ENCODE results near the gene CMAS.
"Not testable (repeated sequence)": the region's sequence is repeated elsewhere in the genome, so short reads cannot be mapped to it uniquely, and the experiment has no call there.

The CMAS gene

DNA sequence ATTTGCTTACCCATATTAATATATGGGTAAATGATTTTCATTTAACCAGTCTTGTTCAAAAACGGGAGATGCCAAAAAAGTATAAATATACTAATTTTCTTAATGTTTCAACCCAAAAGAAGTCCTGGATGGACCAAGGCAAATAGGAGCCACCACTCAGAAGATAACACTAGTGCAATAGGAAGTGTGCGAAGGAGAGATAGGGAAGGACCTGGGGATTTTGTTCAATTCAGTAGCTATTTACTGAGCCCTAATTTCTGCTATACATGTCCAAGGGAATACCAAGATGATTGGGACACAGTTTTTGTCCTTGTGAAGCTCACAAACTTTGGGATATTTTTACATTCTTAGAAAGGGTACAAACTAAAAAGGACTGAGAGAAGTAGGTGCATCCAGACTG, 1.5 kb downstream of the CMAS start:
- no peaks in the 10 kb centered on the region for H3K9me3 ChIP-seq

GRCh38 chr12:22048351-22049041, 2.5 kb downstream of the CMAS start:
- Histone ChIP-seq H3K27me3 (no peaks in the 10 kb centered on the region), H3K27ac (no peak overlapping the region), H3K36me3 (no peaks in the 10 kb centered on the region), H3K4me3 (ENCODE audit: low read depth in 1 of 2, low read length in 1 of 2) (no peak overlapping the region), H3K4me1 (ENCODE audit: control insufficient read depth in 1 of 2, insufficient read depth in 1 of 2, low read depth in 1 of 2, low read length in 1 of 2) (peaks cover 5 to 6% of the 10 kb centered on the region in 2 experiments), H3K9me3 (no peaks in the 10 kb centered on the region)
- no peak for TF ChIP-seq CTCF (IDR thresholded peaks at IDR 0.05)

More for the DNA sequence above, 1.5 kb downstream of the CMAS start:
- Histone ChIP-seq H3K36me3 (no peaks in the 10 kb centered on the region), H3K27me3 (no peaks in the 10 kb centered on the region), H3K4me1 (ENCODE audit: control insufficient read depth in 1 of 2, insufficient read depth in 1 of 2, low read depth in 1 of 2, low read length in 1 of 2) (peaks cover 5 to 6% of the 10 kb centered on the region in 2 experiments), H3K4me3 (ENCODE audit: low read depth in 1 of 2, low read length in 1 of 2) (no peak overlapping the region), H3K27ac (no peak overlapping the region)
- TF ChIP-seq CTCF (IDR thresholded peaks at IDR 0.05) = no peak

GRCh38 chr12:22050078-22050477, 4.1 kb downstream of the CMAS start:
- TF ChIP-seq CTCF (IDR thresholded peaks at IDR 0.05) = no peak
- Histone ChIP-seq H3K27me3 (no peaks in the 10 kb centered on the region), H3K4me1 (ENCODE audit: control insufficient read depth in 1 of 2, insufficient read depth in 1 of 2, low read depth in 1 of 2, low read length in 1 of 2) (peaks cover 5 to 6% of the 10 kb centered on the region in 2 experiments), H3K27ac (no peak overlapping the region), H3K9me3 (no peaks in the 10 kb centered on the region), H3K36me3 (no peaks in the 10 kb centered on the region), H3K4me3 (ENCODE audit: low read depth in 1 of 2, low read length in 1 of 2) (no peak overlapping the region)

DNA sequence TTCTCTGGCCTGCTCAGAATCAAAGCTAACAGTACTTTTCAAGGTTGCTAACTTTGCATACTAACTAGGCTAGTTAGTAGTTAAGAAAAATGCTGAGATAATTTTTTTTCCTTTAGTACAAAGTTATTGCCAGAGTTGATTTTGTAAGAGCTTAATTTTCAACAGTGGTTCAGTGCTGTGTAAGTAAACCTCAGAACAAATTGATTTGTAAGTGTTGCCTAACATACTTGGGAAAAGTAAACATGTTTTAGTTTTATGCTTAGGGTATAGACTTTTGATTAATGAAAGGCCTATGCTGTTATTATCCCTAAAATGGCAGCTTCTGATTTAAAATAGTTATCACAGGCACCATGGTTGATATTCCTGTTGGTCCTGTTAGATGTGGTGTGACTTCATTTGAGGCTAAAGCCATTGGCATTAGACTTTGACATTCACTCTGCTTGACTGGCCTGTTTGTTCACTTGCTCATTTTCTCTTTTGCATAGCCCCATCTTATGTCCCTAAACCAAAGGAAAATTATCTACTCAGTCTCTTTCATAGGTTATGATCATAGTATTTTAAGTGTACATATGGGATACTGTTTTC, 5.2 kb downstream of the CMAS start:
- Histone ChIP-seq H3K4me1 (ENCODE audit: control insufficient read depth in 1 of 2, insufficient read depth in 1 of 2, low read depth in 1 of 2, low read length in 1 of 2) (peaks cover 5 to 6% of the 10 kb centered on the region in 2 experiments), H3K4me3 (ENCODE audit: low read depth in 1 of 2, low read length in 1 of 2) (no peak overlapping the region), H3K27ac (no peak overlapping the region), H3K36me3 (peaks cover 8% of the 10 kb centered on the region), H3K27me3 (no peaks in the 10 kb centered on the region), H3K9me3 (no peaks in the 10 kb centered on the region)
- no peak for TF ChIP-seq CTCF (IDR thresholded peaks at IDR 0.05)

GRCh38 chr12:22052994-22053393, 7.0 kb downstream of the CMAS start:
- not testable (repeated sequence) for H3K27me3 ChIP-seq; H3K4me3 ChIP-seq (ENCODE audit: low read depth in 1 of 2, low read length in 1 of 2); H3K27ac ChIP-seq; H3K9me3 ChIP-seq; H3K4me1 ChIP-seq (ENCODE audit: control insufficient read depth in 1 of 2, insufficient read depth in 1 of 2, low read depth in 1 of 2, low read length in 1 of 2)
- peaks cover 26% of the 10 kb centered on the region for H3K36me3 ChIP-seq

- H3K36me3 ChIP-seq = peaks cover 36% of the 10 kb centered on the region
- H3K27me3 ChIP-seq = no peaks in the 10 kb centered on the region
- no peak overlapping the region for H3K4me3 ChIP-seq (ENCODE audit: low read depth in 1 of 2, low read length in 1 of 2)
- no peaks in the 10 kb centered on the region for H3K9me3 ChIP-seq
- TF ChIP-seq CTCF (IDR thresholded peaks at IDR 0.05) = no peak
- H3K27ac ChIP-seq = no peak overlapping the region
- no peaks in the 10 kb centered on the region for H3K4me1 ChIP-seq (ENCODE audit: control insufficient read depth in 1 of 2, insufficient read depth in 1 of 2, low read depth in 1 of 2, low read length in 1 of 2)
Observed at GRCh38 chr12:22054155-22054554, 8.1 kb downstream of the CMAS start.
